Measurements from ENCODE around the gene PHACTR3.

The PHACTR3 gene

DNA sequence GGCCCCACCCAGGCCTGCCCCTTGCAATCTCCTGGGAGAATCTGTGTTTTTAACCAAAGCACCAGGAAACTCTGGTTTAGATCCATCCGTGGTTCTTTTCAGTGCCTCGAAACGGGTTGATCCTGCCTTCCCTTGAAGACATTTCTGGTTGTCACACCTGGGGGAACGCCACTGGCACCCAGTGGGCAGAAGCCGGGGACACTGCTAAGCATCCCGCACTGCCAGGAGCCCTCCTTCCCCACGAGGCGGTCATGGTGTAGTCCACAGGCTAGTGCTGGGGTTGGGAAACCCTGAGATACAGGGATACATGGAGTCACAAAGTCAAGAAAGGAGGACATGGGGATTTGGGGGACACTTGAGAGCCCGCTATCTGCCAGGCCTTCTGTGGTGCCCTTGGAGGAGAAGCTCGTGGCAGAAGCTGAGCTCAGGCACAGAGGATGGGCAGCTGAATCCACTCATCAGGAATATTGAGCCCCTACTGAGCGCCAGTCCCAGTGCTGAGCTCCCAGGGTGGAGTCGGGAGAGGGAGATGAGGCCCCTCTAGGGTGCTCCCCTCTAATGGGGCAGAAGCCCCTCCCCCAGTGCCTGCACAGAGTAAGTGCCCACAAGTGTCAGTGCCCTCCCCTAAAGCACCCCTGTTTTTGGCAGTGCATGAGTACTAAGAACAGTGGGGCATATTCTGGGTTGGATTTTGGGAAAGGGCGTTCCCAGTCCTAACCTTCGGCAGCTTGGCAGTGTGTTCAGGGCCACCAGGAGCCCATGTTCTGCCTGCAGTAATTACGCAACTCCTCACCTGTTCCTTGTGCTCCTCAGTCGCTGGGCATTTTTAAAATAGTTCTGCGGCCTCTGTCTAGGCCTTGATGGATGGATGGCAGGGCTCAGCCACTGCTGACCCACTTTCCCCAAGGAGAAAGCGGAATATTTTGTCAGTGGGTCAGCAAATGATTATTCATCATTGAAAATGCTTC is 25.6 kb upstream of the PHACTR3 start:
- no peak for DNase-seq (ENCODE audit: extremely low read depth, low read depth)
- TF ChIP-seq, protein P1, sequence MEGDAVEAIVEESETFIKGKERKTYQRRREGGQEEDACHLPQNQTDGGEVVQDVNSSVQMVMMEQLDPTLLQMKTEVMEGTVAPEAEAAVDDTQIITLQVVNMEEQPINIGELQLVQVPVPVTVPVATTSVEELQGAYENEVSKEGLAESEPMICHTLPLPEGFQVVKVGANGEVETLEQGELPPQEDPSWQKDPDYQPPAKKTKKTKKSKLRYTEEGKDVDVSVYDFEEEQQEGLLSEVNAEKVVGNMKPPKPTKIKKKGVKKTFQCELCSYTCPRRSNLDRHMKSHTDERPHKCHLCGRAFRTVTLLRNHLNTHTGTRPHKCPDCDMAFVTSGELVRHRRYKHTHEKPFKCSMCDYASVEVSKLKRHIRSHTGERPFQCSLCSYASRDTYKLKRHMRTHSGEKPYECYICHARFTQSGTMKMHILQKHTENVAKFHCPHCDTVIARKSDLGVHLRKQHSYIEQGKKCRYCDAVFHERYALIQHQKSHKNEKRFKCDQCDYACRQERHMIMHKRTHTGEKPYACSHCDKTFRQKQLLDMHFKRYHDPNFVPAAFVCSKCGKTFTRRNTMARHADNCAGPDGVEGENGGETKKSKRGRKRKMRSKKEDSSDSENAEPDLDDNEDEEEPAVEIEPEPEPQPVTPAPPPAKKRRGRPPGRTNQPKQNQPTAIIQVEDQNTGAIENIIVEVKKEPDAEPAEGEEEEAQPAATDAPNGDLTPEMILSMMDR (IDR thresholded peaks at IDR 0.05; ENCODE audit: low read depth, low read length, missing control alignments), result no peak
- H3K4me3 ChIP-seq (replicated peaks; ENCODE audit: low read depth, low read length), result no peak overlapping the region

DNA sequence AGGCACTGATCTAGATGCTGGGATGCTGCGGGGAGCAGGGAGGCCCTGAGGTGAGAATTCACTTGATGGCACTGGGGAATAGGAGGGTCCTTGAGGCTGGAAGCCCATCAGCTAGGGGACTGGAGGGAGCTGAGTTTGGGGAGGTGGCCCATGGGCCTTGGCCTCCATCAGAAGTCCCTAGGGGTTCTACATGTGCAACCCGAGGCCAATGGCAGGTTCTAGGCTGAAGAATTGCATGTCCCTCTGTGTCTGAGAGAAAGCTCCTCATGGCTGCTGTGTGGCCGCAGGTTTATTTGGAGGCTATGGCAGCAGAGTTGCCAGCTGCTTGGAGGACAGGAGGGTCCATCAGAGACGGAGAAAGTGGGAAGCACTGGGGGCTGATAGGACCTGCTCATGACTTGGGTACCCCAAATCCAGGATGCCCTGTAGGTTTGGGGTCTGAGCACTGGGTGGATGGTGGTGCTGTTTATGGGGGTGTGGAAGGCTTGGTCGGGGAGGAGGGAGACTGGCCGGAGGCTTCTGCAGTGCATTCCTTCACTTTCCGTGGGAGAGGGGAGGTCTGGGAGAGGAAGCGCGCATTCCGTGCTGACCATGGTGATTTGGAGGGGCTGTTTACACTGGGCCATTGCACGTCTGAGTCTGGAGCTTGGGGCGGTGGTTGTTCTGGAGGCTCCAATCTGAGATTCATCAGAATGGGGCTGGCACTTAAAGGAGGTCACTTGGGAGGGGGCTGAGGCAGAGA is 24.8 kb upstream of the PHACTR3 start:
- TF ChIP-seq, protein P1 (IDR thresholded peaks at IDR 0.05; ENCODE audit: low read depth, low read length, missing control alignments), result no peak
- no peak for DNase-seq (ENCODE audit: extremely low read depth, low read depth)

DNA sequence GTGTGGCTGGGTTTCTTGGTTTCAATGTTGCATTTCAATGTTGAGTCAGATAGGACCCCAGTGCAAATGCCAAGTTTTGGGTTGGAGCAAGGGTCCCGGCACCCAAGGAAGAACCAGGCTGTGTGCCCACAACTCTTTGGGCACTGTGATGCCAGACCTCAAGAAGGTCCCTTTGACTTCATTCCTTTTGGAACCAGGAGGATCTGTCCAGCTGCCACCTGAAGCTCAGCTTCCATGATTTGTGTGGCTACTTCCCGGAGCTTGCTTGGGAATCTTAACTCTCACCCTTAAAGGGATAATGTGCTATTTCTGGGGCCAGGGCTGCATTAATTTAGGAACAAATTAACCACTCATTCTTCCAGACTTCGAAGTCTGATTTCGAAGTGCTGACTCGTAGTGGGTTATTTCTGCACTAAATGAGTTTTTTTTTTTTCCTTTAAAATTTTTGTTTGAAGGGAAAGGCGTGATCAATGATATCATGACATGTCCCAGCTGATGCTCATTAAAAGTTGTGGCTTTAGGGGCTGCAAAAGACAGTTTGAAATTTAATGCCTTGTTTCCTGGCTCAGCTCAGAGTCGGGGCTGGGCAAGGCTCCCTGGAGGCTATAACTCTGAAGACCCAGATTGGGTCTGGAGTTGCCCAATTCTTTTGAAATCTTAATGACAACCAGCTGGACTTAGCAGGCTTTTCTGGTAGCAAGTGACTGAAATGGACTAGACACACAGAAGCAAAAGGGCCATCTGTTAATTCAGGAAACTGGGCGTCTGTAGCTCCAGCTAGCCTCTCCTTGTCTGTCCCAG is 24.0 kb upstream of the PHACTR3 start:
- H3K4me3 ChIP-seq (replicated peaks; ENCODE audit: low read depth, low read length), result no peak overlapping the region
- TF ChIP-seq, protein P1 (IDR thresholded peaks at IDR 0.05; ENCODE audit: low read depth, low read length, missing control alignments), result no peak

More for the DNA sequence above, 24.8 kb upstream of the PHACTR3 start:
- H3K4me3 ChIP-seq (replicated peaks; ENCODE audit: low read depth, low read length), result no peak overlapping the region

DNA sequence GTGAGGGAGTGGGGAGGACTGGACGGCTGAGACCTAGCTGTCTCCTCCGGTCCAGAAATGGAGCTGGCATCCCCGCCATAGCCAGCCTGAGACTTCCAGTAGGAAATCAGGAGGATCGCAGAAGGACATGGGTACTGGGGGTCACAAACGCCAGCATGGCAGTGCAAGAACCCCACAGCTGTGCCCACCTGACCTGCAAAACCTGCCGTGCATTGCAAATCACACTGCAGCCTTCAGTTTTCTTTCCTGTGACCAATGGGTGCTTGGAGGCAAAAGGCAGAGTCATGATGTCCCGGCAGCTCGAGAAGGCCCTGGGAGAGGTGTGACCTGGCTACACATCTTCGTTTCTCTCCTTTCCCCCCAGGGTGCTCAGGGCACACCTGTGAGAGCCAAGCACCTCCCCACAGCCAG is 23.3 kb upstream of the PHACTR3 start:
- no peak overlapping the region for H3K4me3 ChIP-seq (replicated peaks; ENCODE audit: low read depth, low read length)
- DNase-seq (ENCODE audit: extremely low read depth, low read depth), result no peak
- TF ChIP-seq, protein P1 (IDR thresholded peaks at IDR 0.05; ENCODE audit: low read depth, low read length, missing control alignments), result no peak

More for the DNA sequence above, 24.0 kb upstream of the PHACTR3 start:
- peak; percentile 21 for DNase-seq (ENCODE audit: extremely low read depth, low read depth)

DNA sequence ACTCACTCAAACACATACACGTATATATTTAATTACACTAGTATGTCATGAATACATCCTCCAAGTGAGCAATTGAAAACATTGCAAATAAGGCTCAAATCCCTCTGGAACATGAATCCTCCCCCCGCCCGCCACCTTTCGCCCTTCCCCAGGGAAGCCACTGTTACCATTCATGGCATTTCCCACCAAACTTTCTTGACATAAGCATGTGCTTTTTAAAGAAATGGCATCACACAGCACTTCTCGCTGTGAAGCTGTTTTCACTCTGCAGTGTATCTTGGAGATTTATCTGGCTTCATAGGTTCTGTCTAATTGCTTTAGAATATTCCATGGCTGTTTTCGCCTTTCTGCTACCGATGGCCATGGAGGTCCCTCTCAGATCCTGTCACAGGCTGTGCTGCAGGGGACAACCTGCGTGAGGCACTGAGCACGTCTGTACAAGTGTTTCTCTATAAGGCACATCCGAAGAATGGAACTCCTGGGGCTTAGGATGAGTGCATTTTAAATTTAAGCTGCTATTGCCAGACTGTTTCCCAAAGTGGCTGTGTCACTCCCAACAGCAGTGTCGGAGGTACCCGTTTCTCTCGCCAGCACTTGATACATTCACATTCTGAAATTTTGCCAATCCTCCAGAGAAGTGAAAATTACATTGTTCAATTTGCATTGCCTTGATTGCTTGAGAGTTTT is 22.2 kb upstream of the PHACTR3 start:
- TF ChIP-seq, protein P1 (IDR thresholded peaks at IDR 0.05; ENCODE audit: low read depth, low read length, missing control alignments), result no peak
- H3K4me3 ChIP-seq (replicated peaks; ENCODE audit: low read depth, low read length), result no peak overlapping the region
- no peak for DNase-seq (ENCODE audit: extremely low read depth, low read depth)

Data from HFF-Myc (cell line).